ENCODE data around the gene PLCH2. TPM values are rescaled to one million over a fixed set of nuclear protein-coding genes. Genes with fewer than 3 reads are reported as not detected.
"Not testable (repeated sequence)": the region's sequence is repeated elsewhere in the genome, so short reads cannot be mapped to it uniquely, and the experiment has no call there.

The PLCH2 gene
- polyA plus RNA-seq, 1 of the 3 experiments (the other 2 are of a cell fraction): 0.08 TPM

GRCh38 chr1:2552189-2552588 lies 76.1 kb downstream of the PLCH2 start:
- no peaks in the 10 kb centered on the region for H3F3A ChIP-seq (replicated peaks; ENCODE audit: insufficient read depth)
- H3K4me2 ChIP-seq: no peak overlapping the region
- no peaks in the 10 kb centered on the region for H3K36me3 ChIP-seq (replicated peaks in 1 of 2; ENCODE audit: control insufficient read depth in 1 of 2, insufficient read depth in 2 of 2, low read length in 1 of 2)
- TF ChIP-seq MAX (IDR thresholded peaks at IDR 0.05; ENCODE audit: low read depth) (no peak), TEAD4 (IDR thresholded peaks at IDR 0.05; ENCODE audit: borderline replicate concordance, insufficient read depth) (no peak), USF1 (IDR thresholded peaks at IDR 0.05; ENCODE audit: borderline replicate concordance, low read depth) (no peak), JUND (IDR thresholded peaks at IDR 0.05) (no peak), FOSL2 (IDR thresholded peaks at IDR 0.05; ENCODE audit: borderline replicate concordance, low read depth) (no peak), EP300 (IDR thresholded peaks at IDR 0.05; ENCODE audit: borderline replicate concordance in 1 of 2, low read depth in 1 of 2, low read length in 1 of 2) (no peak), RAD21 (IDR thresholded peaks at IDR 0.05; ENCODE audit: low read length) (no peak), ELF1 (IDR thresholded peaks at IDR 0.05) (no peak), CTCF (IDR thresholded peaks at IDR 0.05) (no peak), MXI1 (IDR thresholded peaks at IDR 0.05; ENCODE audit: low read depth, low read length) (no peak), IRF3 (IDR thresholded peaks at IDR 0.05; ENCODE audit: low read depth, low read length) (no peak), RFX5 (IDR thresholded peaks at IDR 0.05; ENCODE audit: low read length) (no peak), FOXM1 (IDR thresholded peaks at IDR 0.05; ENCODE audit: low read depth) (no peak), GATA2 (CRISPR knock-in tag; IDR thresholded peaks at IDR 0.05) (no peak), YY1 (IDR thresholded peaks at IDR 0.05; ENCODE audit: low read depth) (no peak), PBX3 (IDR thresholded peaks at IDR 0.05) (no peak), NRF1 (IDR thresholded peaks at IDR 0.05; ENCODE audit: low read depth, low read length) (no peak)
- H4K20me1 ChIP-seq (ENCODE audit: insufficient read depth): no peaks in the 10 kb centered on the region
- H3K9me3 ChIP-seq: no peaks in the 10 kb centered on the region
- no peak overlapping the region for H3K4me3 ChIP-seq (ENCODE audit: low read depth in 2 of 2, low read length in 1 of 2)
- H3K9ac ChIP-seq: no peak overlapping the region
- H2AFZ ChIP-seq (ENCODE audit: low read depth): no peak overlapping the region
- no peaks in the 10 kb centered on the region for H3K79me2 ChIP-seq (ENCODE audit: insufficient read depth)
- no peaks in the 10 kb centered on the region for H3K27me3 ChIP-seq (ENCODE audit: insufficient read depth)
- ChIA-PET CTCF (interaction anchor here (1.0 to 1.3 kb wide), 2 partner anchors 92 to 138 kb away, joined by 4 to 5 read pairs; no protein-coding TSS in a partner anchor), POLR2A (no interaction called here)
- H3K4me1 ChIP-seq (ENCODE audit: control insufficient read depth in 1 of 2, insufficient read depth in 2 of 2, low read depth in 1 of 2, low read length in 1 of 2): peaks cover 0 to 12% of the 10 kb centered on the region in 2 experiments; a peak in 1 of 4 replicates
- no peaks in the 10 kb centered on the region for H3K9me2 ChIP-seq
- DNase-seq: no peak
- no peak overlapping the region for H3K27ac ChIP-seq (ENCODE audit: low read depth in 2 of 2, low read length in 1 of 2)
- WGBS (ENCODE audit: low lambda C conversion rate): 85% methylated on average over 26 of the region's 26 CpGs

GRCh38 chr1:2553076-2553475 lies 77.0 kb downstream of the PLCH2 start:
- H4K20me1 ChIP-seq (ENCODE audit: insufficient read depth); H3K36me3 ChIP-seq (replicated peaks in 1 of 2; ENCODE audit: control insufficient read depth in 1 of 2, insufficient read depth in 2 of 2, low read length in 1 of 2); H3K27ac ChIP-seq (ENCODE audit: low read depth in 2 of 2, low read length in 1 of 2); H3K9me2 ChIP-seq; H3K79me2 ChIP-seq (ENCODE audit: insufficient read depth); H3K27me3 ChIP-seq (ENCODE audit: insufficient read depth); H3K4me3 ChIP-seq (ENCODE audit: low read depth in 2 of 2, low read length in 1 of 2); CTCF ChIA-PET; H3K9ac ChIP-seq; H3K9me3 ChIP-seq; H3F3A ChIP-seq (replicated peaks; ENCODE audit: insufficient read depth); DNase-seq; POLR2A ChIA-PET; H3K4me1 ChIP-seq (ENCODE audit: control insufficient read depth in 1 of 2, insufficient read depth in 2 of 2, low read depth in 1 of 2, low read length in 1 of 2); H2AFZ ChIP-seq (ENCODE audit: low read depth); H3K4me2 ChIP-seq: not testable (repeated sequence)
- WGBS (ENCODE audit: low lambda C conversion rate): 34% methylated on average over 7 of the region's 9 CpGs
